HG02610 (cell line): ENCODE measurements around the gene ATAD5.
A peak's percentile ranks its signal among the peaks of the same experiment; 100 is the strongest.
"Not testable (repeated sequence)": the region's sequence is repeated elsewhere in the genome, so short reads cannot be mapped to it uniquely, and the experiment has no call there.

Source experiments
- ATAC-seq: cut with Tn5 transposase; IDR thresholded peaks from one replicate; pipeline ENCODE4 v1.9.1; 2021; ENCODE audit warnings: mild to moderate bottlenecking, moderate library complexity; ENCODE audit not compliant: unreplicated experiment

The ATAD5 gene

DNA sequence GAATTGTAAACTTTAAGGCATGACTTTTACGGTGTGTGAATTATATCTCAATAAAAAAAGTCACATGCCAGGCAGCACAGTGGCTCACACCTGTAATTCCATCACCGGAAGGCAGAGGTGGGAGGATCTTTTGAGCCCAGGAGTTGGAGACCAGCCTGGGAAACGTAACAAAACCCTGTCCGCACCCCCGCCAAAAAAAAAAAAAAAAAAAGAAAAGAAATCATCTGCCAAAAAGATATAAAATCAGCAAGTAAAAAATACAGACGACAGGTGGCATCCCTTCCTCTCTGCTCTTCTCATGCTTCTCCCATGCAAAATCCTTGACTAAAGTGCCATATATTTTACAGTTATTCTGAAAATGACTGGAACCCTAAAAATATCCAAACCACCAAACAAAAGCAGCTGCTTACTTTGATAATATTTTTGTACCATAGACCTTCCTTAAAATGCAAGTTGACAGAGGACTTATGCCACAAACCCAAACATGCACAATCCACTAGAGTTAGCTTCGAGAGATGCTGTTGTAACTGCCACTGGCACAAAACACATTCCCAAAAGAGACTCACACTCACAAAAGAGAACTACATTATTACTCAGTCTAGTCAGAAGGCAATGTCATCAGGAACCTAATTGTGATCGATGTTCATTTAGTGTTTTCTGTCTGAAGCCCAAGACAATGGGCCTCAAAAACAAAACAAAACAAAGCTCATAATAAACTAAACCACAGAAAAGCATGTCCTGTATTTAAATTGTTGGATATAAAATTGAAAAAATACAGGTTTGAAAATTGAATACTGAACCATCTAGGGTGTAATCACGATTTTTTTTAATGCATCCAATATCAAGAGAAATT, 9.7 kb upstream of the ATAD5 start:
- no peak for ATAC-seq

DNA sequence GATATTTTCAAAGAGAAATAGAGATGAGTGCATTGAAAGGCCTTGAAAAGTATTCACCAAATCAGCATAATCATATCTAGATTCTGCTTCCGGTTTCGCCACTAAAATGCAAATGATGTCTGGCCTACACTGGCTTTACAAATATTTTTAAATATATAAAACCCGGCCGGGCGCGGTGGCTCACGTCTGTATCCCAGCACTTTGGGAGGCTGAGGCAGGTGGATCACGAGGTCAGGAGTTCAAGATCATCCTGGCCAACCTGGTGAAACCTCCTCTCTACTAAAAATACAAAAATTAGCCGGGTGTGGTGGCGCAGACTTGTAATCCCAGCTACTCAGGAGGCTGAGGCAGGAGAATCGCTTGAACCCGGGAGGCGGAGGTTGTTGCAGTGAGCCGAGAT, 8.8 kb upstream of the ATAD5 start:
- ATAC-seq: not testable (repeated sequence)

DNA sequence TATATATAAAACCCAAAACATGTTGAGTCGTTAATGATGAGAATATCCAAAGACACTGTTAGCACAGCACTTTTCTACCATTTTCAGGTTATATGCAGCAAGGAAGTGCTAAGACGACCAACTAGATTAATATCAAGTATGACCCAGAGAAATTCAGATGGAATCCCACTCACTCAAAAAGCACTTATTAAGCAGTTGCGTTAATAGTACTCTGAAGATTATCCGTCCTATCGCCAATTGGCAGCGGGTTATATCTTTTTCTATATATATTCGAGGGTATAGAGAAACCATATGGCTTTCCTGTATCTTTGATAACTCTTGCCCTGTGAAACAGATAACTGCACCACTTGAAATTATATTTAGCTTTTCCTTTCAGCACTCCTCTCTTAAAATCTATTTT, 8.3 kb upstream of the ATAD5 start:
- no peak for ATAC-seq

DNA sequence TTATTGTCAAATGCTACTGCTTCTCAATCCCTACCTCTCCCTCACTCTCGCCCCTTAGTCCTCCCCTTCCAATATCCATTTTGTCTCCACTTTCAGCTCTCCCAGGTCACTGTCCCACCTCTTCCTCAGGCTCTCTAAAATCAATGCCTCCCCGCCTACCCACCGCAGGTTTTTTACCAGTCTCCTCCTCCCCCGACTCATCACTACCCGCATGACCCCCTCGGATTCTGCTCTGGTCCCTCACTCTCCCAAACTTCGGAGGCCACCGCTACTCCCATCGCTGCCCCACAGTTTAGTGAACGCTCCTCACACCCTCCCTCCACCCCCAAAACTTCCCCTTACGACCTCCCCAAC, 7.8 kb upstream of the ATAD5 start:
- ATAC-seq: no peak

DNA sequence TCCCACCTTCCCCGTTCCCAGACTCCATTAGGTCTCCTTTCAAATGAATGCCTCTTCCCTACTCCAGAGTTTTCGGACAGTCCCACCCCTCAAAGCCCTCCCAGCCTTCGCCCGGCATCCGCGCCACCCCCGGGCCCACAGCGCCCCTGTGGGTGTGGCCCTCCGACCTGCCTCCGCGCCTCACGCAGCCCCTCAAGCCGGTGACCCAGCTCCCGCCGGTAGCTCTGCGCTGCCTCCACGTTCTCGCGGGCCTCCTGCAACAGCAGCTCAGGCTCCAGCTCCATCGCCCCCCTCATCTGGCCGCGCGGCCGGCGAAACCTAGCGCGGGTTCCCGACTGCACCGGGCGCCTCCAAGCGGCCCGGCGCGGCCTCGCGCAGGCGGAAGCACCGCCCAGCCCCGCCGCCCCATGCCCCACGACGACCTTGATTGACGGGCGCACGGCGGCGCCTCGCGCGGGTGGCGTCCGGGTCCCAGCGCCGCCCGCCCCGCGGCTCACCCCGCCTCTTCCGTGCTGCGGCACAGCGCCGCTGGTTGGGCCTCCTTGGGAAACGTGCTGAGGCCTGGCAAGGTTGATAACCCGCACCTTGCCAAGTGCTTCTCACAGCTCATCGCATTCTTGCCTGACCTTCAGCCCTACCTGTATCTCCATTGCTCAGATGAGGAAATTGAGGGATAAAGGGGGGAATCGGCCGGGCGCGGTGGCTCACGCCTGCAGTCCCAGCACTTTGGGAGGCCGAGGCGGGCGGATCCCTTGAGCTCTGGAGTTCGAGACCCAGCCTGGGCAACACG, 7.2 kb upstream of the ATAD5 start, which contains the start of gene CRLF3:
Gene CRLF3 (minus strand): TSS at position 337 of the 790 bp plus-strand sequence. CDS start 41 bp downstream, at position 296.
- ATAC-seq: peak; percentile 91

DNA sequence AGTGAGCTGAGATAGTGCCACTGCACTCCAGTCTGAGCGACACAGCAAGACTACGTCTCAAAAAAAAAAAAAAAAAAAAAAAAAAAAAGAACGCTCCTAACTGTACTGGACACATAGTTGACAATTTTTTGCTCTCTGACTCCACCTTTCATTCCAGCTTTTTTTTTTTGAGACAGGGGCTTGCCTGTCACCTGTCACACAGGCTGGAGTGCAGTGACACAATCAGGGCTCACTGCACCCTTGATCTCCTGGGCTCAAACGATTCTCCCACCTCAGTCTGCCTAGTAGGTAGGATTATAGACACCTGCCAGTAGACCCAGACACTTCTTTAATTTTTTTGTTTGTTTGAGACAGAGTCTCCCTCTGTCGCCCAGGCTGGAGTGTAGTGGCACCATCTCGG, 4.7 kb upstream of the ATAD5 start:
- ATAC-seq: no peak

DNA sequence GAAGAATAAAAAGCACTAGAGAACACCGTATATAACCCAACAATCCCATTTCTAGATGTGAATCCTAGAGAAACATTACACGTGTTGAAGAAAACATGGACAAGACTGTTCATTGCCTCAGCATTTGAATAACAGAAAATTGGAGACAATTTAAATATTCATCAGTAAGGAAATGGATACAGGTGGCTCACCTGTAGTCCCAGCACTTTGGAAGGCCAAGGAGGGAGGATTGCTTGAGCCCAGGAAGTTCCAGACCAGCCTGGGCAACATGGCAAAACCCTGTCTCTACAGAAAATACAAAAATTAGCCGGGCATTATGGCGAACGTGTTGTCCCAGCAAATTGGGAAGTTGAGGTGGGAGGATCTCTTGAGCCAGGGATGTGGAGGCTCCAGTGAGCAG, 2.7 kb upstream of the ATAD5 start:
- ATAC-seq: no peak

DNA sequence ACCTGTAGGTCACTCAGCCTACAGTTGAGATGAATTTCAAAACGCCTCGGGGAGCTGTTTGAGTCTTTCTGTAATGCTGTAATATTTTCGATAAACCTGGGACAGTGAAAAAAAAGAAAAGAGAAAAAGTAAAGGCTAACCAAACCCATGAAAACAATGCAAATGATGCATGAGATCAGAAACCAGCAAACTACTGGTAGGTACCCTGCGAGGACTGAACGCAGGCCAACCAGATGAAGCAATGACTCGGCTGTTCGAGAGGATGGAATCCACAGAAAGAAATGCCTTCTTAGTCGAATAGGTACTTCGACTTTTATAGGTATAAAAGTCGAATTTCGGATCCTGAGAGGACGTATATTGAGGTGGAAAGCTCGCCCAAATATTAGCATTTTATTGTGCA, 509 bp upstream of the ATAD5 start:
- ATAC-seq: no peak

DNA sequence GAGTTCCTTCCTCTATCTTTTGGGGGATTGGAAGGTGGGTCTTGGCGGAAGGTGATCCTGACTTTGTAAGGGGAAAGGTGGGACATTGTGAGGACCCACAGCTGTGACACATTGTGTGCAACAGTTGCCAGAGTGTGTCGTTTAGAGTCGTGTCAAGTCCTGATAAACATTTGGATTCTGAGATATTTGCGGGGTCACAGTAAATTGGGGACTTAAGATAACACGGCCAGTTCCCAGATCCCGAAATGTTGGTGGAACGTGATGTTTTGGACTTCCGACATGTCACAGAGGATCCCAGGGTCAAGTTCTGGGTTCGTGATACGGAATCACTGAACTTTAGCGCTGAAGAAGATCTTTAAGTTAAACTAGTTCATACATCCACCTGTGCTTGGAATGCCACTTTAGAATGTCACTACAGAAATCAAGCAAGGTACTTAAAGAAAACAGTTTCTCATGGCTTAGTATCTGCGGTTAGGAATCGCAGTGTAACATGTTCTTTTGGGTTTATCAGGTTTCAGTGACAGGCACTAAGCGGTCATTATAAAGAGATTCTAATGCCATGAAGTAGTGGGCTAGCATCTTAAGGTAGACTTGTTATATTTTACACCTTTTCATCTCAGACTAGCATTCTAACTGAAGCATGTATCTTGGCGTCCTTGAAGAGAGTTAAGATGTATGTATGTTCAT, 815 bp downstream of the ATAD5 start:
- ATAC-seq: no peak

DNA sequence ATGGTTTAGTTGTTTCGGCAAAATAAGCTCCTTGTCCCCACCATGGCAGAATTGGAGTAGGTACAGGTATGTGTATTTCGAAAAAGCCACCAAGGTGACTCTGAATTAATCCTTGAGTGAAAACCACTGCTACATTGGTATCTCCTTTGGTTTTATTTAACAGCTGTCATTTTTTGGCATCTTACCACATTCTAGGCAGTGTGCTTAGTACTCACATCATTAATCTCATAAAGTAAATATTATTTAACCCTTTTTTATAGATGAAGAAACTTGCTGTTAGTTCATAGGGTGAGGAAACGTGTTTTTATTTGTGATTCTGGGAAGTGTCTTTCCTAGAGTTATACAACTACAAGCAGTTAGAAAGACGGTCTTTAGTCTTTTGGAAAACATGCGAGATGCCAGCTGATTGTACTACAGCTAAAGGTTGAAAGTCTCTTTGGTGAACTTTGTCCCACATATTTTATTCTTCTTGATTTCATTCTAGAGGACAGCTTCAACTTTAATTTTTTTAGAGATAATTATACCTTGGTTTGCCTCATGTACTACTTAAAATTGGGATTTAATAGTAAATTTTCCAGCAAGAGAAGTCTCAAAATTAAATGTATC, 6.5 kb downstream of the ATAD5 start:
- no peak for ATAC-seq

DNA sequence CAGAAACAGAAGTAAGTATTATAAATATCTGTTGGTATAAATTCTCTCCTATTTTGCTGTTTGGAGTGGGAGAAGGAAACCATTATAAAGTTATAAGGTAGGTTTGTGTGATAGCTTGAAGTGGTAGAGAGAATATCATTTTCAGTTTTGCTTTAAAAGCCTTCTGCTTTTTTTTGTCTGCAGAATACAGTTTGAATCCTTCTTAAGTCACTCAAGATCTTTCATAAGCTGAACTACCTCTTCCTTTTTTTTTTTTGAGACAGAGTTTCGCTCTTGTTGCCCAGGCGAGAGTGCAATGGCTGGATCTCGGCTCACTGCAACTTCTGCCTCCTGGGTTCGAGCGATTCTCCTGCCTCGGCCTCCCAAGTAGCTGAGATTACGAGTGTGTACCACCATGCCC, 9.0 kb downstream of the ATAD5 start:
- ATAC-seq: no peak

DNA sequence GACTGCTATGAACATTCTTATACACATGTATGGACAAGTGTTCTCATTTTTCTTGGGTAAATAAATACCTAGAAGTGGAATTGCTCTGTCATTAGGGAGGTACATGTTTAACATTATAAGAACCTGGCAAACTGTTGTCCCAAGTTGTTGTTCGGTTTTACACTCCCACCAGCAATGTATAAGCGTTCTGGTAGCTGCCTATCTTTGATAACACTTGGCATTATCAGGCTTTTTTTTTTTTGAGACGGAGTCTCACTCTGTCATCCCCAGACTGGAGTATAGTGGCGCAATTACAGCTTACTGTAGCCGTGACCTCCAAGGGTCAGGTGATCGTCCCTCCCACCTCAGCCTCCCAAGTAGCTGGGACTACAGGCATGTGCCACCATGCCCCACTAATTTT, 16.3 kb downstream of the ATAD5 start:
- no peak for ATAC-seq

DNA sequence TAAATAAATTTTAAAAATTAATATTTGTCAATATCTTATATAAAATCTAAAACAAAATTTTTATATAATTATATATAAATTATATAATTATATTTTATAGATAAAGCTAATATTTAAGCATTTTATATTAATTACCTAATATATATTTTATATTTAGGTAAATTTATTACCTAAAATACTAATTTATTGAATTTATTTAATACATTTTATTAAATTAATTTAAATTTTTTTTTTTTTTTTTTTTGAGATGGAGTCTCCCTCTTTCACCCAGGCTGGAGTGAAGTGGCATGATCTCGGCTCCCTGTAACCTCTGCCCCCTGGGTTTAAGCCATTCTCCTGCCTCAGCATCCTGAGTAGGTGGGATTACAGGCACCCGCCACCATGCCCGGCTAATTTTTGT, 22.4 kb downstream of the ATAD5 start:
- no peak for ATAC-seq

DNA sequence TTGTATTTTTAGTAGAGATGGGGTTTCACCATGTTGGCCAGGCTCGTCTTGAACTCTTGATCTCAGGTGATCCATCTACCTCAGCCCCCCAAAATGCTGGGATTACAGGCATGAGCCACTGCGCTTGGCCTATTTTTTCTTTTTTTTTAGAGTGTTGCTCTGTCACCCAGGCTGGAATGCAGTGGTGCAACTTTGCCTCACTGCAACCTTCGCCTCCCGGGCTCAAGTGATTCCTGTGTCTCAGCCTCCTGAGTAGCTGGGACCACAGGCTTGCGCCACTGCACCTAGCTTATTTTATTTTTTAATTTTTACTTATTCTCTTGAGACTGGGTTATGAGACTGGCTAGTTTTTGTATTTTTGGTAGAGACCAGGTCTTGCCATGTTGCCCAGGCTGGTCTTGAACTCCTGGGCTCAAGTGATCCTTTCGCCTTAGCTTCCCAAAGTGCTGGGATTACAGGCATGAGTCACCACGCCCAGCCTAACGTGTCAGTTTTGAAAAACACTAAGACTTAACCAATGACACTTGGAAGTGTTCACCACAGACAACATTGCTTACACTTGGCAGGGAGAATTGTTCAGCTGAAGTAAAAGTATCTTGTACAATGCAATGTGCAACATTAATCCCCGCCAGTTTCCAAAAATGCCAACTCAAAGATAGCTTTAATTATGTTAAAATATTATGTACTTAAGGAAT, 26.9 kb downstream of the ATAD5 start:
- ATAC-seq: no peak

DNA sequence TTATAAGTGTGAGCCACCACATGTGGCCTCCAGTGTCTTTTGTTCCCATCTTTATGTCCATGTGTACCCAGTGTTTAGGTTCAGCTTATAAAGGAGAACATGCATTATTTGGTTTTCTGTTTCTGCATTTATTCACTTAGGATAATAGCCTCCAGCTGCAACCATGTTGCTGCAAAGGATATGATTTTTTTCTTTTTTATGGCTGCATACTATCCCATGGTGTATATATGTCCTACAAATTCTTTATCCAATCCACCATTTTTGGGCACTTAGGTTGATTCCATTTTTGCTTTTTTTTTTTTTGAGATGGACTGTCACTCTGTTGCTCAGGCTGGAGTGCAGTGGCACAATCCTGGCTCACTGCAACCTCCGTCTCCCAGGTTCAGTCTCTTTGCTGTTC, 32.9 kb downstream of the ATAD5 start:
- ATAC-seq: no peak

DNA sequence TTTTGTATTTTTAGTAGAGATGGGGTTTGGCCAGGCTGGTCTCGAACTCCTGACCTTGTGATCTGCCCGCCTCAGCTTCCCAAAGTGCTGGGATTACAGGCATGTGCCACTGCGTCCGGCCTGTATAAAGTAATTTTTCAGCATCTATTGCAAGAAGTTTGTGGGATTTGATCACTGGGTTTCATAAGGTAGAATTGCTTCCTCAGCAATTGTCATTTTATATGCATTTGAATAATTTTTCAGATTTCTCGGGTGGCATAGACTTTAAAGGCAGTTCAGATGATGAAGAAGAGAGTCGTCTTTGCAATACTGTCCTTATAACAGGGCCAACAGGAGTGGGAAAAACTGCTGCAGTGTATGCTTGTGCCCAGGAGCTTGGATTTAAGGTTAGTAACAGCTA, 37.2 kb downstream of the ATAD5 start:
- no peak for ATAC-seq

DNA sequence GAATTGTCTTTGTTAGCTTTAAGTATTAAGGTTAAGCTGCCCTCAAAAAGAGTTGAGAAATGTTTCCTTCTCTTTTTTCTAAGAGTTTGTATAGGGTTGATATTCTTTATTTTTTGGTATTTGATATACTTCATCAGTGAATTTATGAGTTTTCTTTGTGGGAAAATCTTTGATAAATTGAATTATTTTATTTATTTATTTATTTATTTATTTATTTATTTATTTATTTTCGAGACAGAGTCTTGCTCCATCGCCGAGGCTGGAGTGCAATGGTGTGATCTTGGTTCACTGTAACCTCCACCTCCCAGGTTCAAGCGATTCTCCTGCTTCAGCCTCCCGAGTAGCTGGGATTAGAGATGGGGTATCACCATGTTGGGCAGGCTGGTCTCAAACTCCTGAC, 54.4 kb downstream of the ATAD5 start:
- ATAC-seq: no peak

DNA sequence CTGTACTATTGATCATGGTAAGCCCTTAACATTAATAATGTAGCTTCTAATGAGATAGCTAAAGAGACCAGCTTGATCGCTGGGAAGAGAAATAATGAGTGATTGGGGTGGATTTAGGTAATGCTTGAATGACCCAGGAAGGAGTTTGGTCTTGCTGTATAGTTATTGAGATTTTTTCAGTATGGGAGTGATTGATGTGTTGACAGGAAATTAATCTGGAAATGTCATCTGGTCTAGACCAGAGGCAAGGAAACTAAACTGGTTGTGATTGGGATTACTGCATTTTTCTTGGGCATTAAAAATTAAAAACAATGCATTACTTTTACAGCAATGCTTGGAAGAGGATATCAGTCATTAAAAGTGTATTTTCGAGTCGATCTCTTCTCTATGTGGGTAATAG, 62.5 kb downstream of the ATAD5 start:
- no peak for ATAC-seq

DNA sequence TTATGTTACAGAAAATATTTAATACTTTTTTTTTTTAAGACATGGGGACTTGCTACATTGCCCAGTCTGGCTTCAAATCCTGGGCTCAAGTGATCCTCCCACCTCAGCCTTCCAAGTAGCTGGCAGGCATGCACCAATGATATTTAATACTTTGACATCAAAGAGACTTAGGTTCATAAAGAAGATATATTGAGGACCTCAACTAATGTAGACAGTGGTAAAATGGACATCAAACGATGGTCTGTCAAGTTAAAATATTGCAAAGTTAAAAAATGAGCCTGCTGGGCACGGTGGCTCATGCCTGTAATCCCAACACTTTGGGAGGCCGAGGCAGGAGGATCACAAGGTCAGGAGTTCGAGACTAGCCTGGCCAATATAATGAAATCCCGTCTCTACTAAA, 65.5 kb downstream of the ATAD5 start:
- ATAC-seq: no peak

DNA sequence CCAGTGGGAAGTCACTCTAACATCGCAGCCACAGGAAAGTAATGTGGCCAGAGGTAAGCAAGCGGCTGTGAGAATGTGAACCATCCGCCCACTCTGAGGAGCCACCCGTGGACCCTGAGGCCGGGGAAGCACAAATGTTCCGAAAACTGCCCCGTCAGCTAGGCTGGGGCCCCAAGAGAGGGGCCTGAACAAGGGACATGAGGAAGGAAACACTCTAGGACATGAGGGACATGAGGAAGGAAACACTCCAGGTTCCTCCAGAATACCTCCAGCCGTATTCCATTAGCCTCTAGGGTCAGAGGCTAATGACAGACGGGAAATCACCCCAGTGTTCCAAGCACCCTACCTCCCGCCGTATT, 74.0 kb downstream of the ATAD5 start:
- peak; percentile 24 for ATAC-seq
